8988T (cell line): ENCODE measurements around the gene TIMP3.

Source experiments
- DNase-seq: peaks from one replicate; pipeline ENCODE4 v3.0.0; 2011

TIMP3 gene

GRCh38 chr22:32832174-32832573 is 30.7 kb downstream of the TIMP3 start:
- DNase-seq: no peak

GRCh38 chr22:32836280-32837123 is 35.0 kb downstream of the TIMP3 start:
- no peak for DNase-seq

GRCh38 chr22:32837142-32837541 is 35.6 kb downstream of the TIMP3 start:
- no peak for DNase-seq

- DNase-seq: no peak
Measured at GRCh38 chr22:32837803-32838202, 36.3 kb downstream of the TIMP3 start.

GRCh38 chr22:32839831-32840584 is 38.5 kb downstream of the TIMP3 start:
- no peak for DNase-seq

- no peak for DNase-seq
Measured at GRCh38 chr22:32841175-32841574, 39.7 kb downstream of the TIMP3 start.

- DNase-seq: no peak
Measured at GRCh38 chr22:32842486-32842885, 41.0 kb downstream of the TIMP3 start.

- no peak for DNase-seq
Measured at GRCh38 chr22:32843300-32843699, 41.8 kb downstream of the TIMP3 start.

- no peak for DNase-seq
Measured at GRCh38 chr22:32844251-32844650, 42.7 kb downstream of the TIMP3 start.

GRCh38 chr22:32846780-32847491 is 45.4 kb downstream of the TIMP3 start:
- DNase-seq: no peak

GRCh38 chr22:32848226-32848625 is 46.7 kb downstream of the TIMP3 start:
- no peak for DNase-seq

GRCh38 chr22:32849501-32849900 is 48.0 kb downstream of the TIMP3 start:
- no peak for DNase-seq

- DNase-seq: no peak
Measured at GRCh38 chr22:32850157-32850556, 48.7 kb downstream of the TIMP3 start.

GRCh38 chr22:32850591-32851517 is 49.3 kb downstream of the TIMP3 start:
- no peak for DNase-seq

- no peak for DNase-seq
Measured at GRCh38 chr22:32852395-32853251, 51.1 kb downstream of the TIMP3 start.

GRCh38 chr22:32853662-32854061 is 52.2 kb downstream of the TIMP3 start:
- no peak for DNase-seq

GRCh38 chr22:32854351-32854804 is 52.9 kb downstream of the TIMP3 start:
- no peak for DNase-seq

GRCh38 chr22:32855045-32855756 is 53.7 kb downstream of the TIMP3 start:
- no peak for DNase-seq

- no peak for DNase-seq
Measured at GRCh38 chr22:32858121-32858703, 56.7 kb downstream of the TIMP3 start.

- no peak for DNase-seq
Measured at GRCh38 chr22:32858957-32859356, 57.5 kb downstream of the TIMP3 start.
